RCC 7860 (cell line): ENCODE data around the gene METTL3.

Experiments used
- DNase-seq: peaks from one replicate; pipeline ENCODE4 v3.0.0-alpha.2; 2015; ENCODE audit warnings: low spot score
- FAIRE-seq: peaks from 2 replicates; lab custom pipeline; 2012; peaks lifted over from hg19 to GRCh38; lab: Jason Lieb, UNC

The METTL3 gene

DNA sequence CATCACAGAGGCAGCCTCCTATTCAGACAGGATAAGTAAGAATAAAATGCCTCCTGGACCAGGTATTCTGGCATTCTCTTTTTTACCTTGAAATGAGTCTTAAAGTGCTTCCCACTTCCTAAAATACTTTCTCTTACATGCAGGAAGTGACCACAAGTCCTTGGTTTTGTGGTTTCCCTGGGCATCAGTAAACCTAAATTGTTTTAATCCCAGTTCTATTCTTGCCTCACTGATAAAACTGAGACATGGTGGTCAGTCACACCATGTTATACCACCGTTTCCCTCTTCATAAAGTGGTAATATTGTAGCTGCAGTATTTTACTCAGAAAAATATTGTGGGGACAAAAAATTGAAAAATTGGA, 16.2 kb upstream of the METTL3 start:
- DNase-seq (no peak), FAIRE-seq (no peak)

DNA sequence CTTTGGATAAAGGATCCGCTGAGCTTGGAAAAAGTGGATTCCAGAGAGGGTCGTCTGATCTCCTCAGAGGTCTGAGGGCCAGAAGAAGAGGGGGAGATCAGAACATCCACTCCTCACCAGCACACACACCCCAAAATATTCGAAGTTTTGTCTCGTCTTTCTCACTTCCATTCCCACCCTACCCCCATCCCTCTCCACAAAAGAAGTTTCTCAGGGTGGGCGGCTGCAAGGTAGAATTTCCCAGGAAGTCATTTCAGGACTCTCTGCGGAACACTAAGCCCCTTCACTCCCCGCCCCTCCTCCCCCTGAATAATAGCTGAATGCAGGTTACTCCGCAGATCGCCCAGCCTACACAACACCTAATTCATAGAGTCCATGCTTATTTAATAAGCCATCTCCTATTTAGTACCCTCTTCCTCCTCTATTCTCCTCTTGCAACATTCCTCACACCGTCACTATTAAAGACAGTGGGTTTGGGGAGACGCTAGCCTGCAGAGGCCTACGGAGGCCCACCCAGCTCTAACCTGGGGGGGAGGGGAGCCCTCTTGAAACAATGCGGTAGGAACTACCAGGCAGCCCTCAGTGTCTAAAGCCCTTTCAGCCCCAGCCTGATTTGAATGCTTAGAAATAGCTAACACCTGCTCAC, 15.7 kb upstream of the METTL3 start:
- FAIRE-seq (no peak), DNase-seq (no peak)

DNA sequence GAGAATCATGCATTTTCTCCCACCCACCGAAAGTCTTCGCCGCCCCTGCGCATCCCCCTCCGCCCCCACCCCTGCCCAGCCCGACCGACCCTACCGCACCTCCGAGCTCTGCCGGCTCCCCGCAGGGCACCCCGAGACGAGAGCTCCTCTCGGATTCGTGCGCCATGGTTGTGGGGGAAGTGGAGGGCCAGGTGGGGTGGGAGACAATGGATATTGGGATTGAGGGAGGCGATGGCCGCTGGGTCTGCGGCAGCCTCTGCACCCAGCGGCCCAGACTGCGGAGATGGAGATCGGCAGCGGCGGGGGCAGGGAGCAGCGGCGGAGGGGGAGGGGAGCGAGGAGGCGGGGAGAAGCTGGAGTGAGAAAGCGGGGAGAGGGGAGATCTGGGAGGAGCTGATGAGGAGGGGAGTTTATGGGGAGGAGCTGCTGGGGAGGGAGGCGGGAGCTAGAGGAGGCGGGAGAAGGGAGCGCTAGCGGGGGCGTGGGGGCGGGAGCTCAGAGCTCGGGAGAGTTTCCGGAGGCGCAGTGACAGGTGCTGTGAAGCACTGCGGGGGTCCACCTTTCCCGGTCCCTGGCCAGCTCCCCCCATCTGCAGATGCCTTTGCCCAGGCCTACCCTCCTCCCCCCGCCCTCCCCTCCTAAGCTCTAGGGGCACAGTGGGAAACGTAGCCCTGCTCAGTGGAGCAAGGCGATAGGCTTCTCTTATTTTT, 15.0 kb upstream of the METTL3 start, which contains the start of gene SALL2:
Gene SALL2 (minus strand): TSS at position 385 of the 710 bp plus-strand sequence. CDS start 219 bp downstream, at position 166.
- DNase-seq, result no peak

DNA sequence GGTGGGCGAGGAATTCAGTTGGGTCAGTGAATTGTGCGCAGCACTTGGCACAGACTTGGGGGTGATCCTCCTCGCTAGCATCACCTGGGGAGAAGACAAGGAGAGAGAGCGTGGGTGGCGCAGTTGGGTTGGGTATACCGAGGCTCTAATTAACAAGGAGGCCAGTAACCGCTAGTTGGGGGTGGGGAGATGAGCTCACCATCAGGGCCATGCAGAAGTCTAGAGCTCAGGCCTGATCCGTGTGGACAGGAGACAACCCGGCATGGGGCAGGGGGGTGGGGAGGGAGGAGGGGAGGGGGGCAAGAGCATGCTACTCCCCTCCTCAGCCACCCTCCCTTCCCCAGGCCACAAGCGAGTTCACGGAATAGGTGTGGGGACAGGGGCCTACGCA, 14.4 kb upstream of the METTL3 start:
- FAIRE-seq (no peak), DNase-seq (no peak)

More for the DNA sequence above, 15.0 kb upstream of the METTL3 start, which contains the start of gene SALL2:
- no peak for FAIRE-seq

DNA sequence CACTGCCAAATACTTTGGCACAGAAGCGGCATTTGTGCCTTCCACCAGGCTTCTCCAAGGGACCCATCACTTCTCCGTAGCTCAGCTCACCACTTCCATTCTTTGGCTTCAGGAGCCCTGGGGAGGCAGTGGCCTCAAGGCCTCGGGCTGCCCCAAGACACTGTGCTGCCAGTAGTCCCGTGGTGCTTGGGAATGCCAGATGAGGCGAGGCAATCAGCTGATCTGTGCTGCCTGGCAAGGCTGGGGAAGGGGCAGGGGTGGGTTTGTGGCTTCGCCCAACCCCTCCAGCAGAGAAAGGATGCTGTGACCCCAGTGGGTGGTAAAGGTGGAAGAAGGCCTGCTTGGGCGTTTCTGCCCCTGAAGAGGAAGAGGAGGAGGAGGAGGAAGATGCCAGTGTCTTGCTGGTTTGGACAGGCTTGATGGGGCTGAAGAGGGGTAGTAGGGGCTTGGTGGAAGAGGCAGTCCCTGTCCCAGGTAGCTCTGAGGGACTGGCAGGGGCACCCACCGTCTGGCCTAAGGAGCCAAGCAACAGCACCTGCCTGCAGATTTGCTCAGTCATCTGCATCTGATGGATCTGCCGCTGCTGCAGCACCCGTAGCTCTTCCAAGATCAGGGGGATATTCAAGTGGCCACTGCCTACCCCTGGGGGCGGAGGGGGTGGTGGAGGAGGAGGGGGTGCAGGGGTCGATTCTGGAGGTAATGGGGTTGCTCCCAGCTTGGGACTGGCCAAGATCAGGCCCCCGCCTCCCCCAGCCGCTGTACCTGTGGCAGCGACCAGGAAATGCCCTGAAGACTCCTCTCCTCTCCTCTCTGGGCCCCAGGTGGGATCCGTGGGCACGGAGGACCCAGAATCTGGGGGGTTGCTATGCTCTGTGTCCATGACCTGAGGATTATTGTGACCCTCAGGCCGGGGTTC, 13.7 kb upstream of the METTL3 start:
- DNase-seq, result no peak

DNA sequence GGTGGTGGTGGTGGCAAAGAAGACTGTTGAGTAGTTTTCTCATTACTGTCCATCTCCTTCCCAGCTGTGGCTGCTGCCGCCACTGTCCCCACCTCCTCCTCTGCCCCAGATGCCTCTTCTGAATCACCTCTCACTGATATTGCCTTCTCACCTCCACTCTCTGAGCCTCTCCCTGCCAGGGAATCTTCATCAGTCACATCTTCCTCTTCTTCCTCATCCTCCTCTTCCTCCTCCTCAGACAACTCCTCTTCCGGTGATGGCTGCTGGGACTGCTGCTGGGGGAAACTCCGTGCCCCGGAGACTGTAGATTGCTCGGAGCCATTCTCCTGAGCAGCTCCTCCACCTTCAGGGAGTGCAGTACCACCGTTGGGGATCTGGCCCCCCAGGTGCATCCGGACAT, 12.1 kb upstream of the METTL3 start:
- FAIRE-seq (no peak), DNase-seq (no peak)

More for the DNA sequence above, 13.7 kb upstream of the METTL3 start:
- FAIRE-seq, result no peak

DNA sequence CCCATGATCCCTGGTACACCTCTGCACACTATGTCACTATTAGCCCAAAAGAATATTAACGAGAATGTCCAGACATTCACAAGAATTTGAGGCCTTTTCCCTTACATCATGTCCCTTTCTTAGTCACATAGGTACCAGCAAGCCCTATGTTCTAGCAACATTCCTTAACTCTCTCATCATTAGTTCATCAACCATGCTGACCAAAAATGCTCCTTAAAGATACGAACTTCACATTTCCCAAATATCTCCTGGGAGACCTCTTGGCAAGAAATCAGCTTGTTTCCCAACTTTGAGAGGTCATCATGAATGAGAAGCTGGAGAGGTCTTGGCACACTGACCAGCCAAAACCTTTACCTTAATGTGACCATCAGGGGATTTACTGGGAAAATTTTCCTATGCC, 10.4 kb upstream of the METTL3 start:
- DNase-seq (no peak), FAIRE-seq (no peak)

DNA sequence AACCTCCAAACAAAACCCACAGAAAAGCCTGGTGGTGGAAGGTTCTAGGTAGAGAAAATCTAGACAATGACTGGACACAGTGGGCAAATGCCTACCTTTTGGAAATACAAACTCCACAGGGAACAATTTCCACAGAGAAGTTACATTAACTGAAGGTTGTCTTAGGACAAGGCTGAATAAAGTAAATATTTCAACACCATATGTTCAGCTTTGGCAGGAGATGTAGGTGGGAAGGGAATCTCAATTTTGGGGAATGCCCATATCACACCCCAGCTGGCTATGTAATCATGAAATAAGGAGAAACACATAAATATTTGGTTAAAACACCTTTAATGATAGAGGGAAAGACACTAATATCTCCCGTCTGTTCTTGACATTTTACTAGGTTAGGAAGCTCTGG, 9.6 kb upstream of the METTL3 start:
- no peak for DNase-seq
- FAIRE-seq, result no peak

DNA sequence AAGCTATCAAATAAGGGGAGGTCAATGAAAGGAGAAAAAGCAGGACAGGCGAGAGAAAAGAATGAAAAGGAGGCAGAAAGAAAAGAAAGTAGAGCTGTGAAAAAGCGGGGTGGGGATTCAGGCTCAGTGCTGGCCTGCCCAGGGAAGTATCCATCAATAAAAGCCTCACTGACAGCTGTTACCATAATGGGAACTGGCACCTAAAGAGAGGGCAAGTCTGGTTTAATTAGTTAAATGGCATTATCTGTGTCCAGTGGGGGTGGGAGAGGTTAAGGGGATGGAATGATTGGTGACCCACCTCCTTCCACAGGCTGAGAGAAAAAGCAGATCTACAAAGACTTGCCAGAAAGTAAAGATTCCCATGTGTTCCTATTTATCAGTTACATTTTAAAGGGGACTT, 7.6 kb upstream of the METTL3 start:
- FAIRE-seq, result no peak
- DNase-seq, result no peak

DNA sequence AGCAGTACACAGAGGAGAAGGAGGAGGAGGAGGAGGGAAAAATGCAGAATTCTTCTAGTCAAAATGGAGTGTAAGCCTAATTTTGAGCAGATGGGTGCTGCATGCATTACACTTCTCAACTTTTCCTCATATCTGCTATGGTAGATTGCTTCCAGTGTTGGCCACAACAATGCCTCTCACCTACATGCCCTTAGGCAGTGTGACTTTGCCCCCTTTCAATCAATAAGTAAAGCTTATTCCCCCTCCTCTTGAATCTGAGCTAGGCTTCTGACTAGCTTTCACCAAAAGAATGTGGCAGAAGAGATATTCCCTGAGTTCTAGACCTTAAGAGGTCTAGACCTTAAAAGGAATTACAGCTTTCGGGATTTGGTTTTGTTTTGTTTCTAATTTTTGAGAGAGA, 3.2 kb upstream of the METTL3 start:
- DNase-seq (no peak), FAIRE-seq (no peak)

DNA sequence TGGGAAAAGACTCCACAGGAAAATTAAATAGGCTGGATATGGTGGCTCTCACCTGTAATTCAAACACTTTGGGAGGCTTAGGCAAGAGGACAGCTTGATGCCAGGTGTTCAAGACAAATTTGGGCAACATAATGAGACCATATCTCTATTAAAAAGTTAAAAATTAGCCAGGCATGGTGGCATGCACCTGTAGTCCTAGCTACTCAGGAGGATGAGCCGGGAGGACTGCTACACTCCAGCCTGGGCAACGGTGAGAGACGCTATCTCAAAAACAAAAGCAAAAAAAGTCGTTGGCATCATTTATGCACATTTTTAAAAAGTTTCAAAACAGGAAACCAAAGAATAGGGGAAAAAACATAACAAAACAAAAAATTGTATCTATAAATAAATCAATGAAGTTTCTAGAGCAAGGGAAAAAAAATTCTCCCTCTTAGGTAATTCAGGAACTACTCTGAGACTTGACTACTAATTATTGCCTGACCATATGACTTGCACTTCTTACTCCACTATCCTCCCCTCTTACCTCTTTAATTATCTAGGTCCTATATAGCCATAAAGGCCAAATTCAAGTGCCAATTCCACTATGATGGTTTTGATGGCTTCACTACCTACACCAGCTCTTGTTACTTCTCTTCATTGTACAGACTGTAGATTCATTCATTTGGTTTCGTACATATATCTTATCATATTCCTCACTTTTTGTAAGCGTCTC, 1.6 kb downstream of the METTL3 start:
- FAIRE-seq (no peak), DNase-seq (no peak)

DNA sequence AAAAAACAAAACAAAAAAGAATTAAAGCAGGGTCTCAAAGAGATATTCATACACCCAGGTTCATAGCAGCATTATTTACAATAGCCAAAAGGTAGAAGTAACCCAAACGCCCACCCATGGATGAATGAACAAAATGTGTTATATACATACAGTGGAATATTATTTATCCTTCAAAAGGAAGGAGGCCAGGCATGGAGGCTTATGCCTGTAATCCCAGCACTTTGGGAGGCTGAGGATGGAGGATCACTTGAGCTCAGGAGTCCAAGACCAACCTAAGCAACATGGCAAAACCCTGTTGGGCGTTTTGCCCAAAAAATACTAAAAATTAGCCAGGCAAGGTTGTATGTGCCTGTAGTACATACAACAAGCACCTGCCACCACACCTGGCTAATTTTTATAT, 4.6 kb downstream of the METTL3 start:
- no peak for FAIRE-seq
- DNase-seq, result no peak

DNA sequence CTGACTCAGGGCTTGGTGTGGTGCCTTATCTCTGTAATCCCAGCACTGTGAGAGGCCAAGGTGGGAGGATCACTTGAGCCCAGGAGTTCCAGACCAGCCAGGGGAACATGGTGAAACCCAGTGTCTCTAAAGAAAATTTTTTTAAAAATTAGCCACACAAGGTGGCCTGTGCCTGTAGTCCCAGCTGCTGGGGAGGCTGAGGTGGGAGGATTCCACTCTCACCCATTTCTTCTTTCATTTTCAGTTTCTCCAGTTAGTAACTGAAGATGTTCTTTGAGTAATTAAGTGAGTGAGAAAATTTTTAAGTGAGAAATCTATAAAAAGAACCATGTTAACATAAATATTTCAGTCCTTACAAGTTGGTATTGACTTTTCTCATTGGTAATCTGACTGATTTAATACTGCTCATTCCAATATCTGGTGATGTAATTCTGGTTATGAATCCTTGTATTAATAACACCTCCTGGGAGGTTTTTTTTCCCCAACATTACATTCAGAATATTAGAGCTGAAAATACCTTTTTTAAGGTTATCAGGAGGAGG, 6.1 kb downstream of the METTL3 start:
- no peak for DNase-seq

DNA sequence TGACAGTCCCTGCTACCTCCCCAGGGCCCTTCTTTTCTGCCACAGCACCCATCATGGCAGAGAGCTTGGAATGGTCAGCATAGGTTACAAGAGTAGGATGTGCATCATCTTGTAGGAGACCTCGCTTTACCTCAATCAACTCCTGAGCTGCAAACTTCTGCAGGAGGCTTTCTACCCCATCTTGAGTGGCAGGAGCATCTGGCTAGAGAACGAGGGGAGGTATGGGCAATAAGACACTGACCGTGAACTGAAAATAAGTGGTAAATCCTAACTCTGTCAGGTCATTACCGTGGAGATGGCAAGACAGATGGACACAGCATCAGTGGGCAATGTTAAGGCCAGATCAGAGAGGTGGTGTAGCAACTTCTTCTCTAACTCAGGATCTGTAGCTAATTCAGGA, 7.8 kb downstream of the METTL3 start:
- FAIRE-seq, result no peak

More for the DNA sequence above, 6.1 kb downstream of the METTL3 start:
- no peak for FAIRE-seq

DNA sequence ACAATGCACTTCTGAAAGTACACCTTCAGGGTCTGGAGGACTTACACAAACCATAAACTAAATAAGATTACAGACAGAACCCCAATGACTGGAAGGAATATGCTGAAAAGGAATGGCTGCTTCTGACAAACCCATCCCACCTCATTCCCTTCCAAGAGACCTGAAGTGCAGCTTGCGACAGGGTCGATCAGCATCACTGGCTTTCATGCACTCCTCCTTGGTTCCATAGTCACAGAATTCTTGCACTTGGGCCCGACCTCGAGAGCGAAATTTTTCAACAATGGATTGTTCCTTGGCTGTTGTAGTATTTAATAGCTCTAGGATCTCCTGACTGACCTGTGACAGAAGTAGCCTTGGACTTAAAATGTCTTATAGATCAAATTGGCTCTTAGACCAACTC, 9.6 kb downstream of the METTL3 start:
- FAIRE-seq (no peak), DNase-seq (no peak)

More for the DNA sequence above, 7.8 kb downstream of the METTL3 start:
- DNase-seq, result no peak

DNA sequence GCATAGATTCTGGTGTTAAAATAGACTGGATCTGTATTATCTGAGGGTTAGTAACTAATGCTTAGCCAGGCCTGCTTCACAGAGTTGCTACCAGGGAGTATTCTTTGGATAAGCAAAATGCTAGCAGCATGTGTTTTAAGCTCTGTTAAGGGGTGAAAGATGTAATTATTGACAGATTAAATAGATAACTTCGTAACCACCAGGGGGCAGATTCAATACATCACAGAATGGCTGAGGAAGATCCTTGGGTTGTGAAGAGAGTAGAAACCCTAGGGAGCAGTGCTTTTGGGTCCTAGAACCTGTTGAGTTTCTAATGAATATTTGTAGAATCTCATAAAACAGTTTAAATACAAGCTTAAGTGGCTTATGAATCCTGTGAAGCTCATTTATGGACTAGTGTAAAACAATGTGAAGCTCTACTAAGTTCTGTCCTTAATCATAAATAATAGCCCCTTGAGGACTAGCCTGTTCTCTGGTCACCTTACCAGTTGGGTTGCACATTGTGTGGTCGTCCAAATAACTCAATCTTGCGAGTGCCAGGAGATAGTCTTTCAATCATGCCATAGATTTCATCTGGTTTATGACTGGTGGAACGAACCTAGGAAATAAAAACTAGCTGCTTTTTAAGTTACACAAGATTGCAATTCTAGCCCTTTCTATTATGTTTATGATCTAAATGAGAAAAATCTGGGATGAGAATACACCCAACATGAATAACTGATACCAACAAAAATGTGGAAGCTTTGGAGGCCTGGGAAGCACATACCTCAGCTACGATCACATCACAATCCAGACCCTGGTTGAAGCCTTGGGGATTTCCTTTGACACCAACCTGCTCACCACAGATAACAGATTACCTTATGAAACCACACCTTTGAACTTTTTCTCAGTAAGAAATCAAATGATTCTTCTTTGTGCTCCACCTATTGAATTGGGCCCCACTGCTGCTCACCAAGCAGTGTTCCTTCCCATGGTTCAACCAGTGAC, 12.3 kb downstream of the METTL3 start:
- DNase-seq (no peak), FAIRE-seq (no peak)

DNA sequence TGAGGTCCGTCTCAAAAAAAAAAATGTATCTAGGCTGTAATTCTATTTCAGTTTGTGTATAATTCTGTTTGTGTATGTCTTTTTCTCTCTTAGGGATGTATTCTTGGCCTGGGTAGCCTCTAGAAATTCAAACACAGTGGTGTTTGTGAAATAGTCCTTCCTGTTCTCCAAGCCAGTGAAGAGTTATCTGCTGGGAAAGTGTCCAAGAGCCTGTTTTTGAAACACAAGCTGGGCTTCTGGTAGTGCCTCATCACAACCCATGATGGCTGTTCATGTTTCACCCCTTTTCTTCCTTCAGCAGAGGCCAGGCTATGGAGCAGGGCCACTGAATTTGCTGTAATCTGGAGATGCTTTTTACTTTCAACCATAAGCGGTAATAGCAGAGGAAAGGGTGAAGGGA, 14.7 kb downstream of the METTL3 start:
- FAIRE-seq (no peak), DNase-seq (no peak)

DNA sequence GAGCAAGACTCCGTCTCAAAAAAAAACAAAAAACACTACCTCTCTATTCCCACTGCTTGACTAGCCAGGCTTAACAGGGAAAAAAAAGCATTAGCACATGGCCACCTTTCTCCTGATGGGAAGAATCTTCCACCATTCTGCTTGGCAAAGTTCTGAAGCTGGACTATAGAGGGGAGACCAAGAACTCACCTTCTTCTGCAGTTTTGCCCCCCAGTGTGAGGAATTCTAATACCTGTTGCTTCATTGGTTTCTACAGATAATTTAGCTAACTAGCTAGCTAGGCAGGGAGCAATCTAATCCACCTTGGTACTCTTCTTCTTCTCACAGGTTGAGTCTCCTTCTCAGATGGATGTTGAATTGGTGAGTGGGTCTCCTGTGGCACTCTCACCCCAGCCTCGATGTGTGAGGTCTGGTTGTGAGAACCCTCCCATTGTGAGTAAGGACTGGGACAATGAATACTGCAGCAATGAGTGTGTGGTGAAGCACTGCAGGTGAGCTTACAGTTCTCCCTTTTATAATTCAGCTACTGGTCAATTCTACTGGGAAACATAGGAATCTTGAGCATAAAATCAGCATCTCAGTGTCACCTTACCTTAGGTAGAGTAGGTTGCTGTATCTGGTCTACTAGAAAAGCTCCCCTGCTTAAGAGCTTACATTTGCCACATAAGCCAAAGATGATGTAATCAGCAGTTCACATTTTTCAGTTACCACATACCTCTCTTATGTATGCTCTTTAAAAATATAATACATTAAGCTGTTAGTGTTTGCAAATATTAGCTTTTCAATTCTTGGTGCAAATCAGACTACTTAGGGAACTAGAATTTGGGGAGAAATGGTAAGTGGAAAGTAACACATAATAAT, 16.0 kb downstream of the METTL3 start:
- FAIRE-seq (no peak), DNase-seq (no peak)
